Liver (tissue), 9 donors: ENCODE data around the gene HSD17B4. TPM values are rescaled to one million over a fixed set of nuclear protein-coding genes. Genes with fewer than 3 reads are reported as not detected.

Source experiments
- DNase-seq: peaks from one replicate; pipeline ENCODE4 v3.0.0-alpha.2; 2017; ENCODE audit warnings: low spot score
- H3K27ac ChIP-seq, 2 donors: one replicate each; pipeline ENCODE4 v1.7.0; 2013; ENCODE audit warnings: inconsistent platforms in 2 of 2, low read length in 2 of 2, control low read depth in 1 of 2, low read depth in 1 of 2, mild to moderate bottlenecking in 1 of 2
- H3K27me3 ChIP-seq, 4 donors: one replicate each; pipeline versions ENCODE4 v1.6.1 to v1.7.0; 2013; ENCODE audit warnings: low read length in 3 of 4, inconsistent platforms in 1 of 4, mild to moderate bottlenecking in 1 of 4, moderate library complexity in 1 of 4; ENCODE audit not compliant: control insufficient read depth in 4 of 4, insufficient read depth in 4 of 4
- H3K36me3 ChIP-seq, 4 donors: one replicate each; pipeline versions ENCODE4 v1.6.1 to v1.7.0; 2013; ENCODE audit warnings: low read length in 3 of 4, mild to moderate bottlenecking in 3 of 4, low read depth in 1 of 4, moderate library complexity in 1 of 4; ENCODE audit not compliant: control insufficient read depth in 4 of 4, insufficient read depth in 3 of 4
- H3K4me1 ChIP-seq, 4 donors: one replicate each; pipeline versions ENCODE4 v1.6.1 to v1.7.0; 2013; ENCODE audit warnings: low read length in 3 of 4, mild to moderate bottlenecking in 3 of 4, moderate library complexity in 1 of 4; ENCODE audit not compliant: control insufficient read depth in 4 of 4, insufficient read depth in 4 of 4
- H3K4me3 ChIP-seq, 3 donors: one replicate each; pipeline versions ENCODE4 v1.6.1 to v1.7.0; 2013; ENCODE audit warnings: low read length in 3 of 3, control low read depth in 1 of 3, low read depth in 1 of 3, mild to moderate bottlenecking in 1 of 3
- H3K9ac ChIP-seq, 2 donors: one replicate each; pipeline ENCODE4 v1.7.0; 2013; ENCODE audit warnings: low read length in 2 of 2, mild to moderate bottlenecking in 2 of 2, moderate library complexity in 2 of 2, control low read depth in 1 of 2, low read depth in 1 of 2
- H3K9me3 ChIP-seq, 4 donors: one replicate each; pipeline versions ENCODE4 v1.6.1 to v1.7.0; 2013; ENCODE audit warnings: low read length in 3 of 4; ENCODE audit not compliant: control insufficient read depth in 4 of 4
- ATF3 ChIP-seq: IDR thresholded peaks from 2 replicates; pipeline ENCODE4 v1.6.1; 2016; ENCODE audit warnings: antibody characterized with exemption
- CTCF ChIP-seq: fragments of 150-350 bp; IDR thresholded peaks from 2 replicates; pipeline ENCODE4 v1.5.1; 2017; ENCODE audit warnings: improper control_type of control experiment, low read depth, low read length; ENCODE audit not compliant: missing input control
- EGR1 ChIP-seq, 2 donors: IDR thresholded peaks; 2 replicates each; pipeline ENCODE4 v1.6.1; 2016 to 2018; ENCODE audit warnings: antibody characterized with exemption in 2 of 2, low read depth in 2 of 2
- FOXA1 ChIP-seq: IDR thresholded peaks from 2 replicates; pipeline ENCODE4 v1.6.1; 2016; ENCODE audit warnings: antibody characterized with exemption
- FOXA2 ChIP-seq: IDR thresholded peaks from 2 replicates; pipeline ENCODE4 v1.6.1; 2016; ENCODE audit warnings: antibody characterized with exemption
- GABPA ChIP-seq, 2 donors: IDR thresholded peaks in 1 of 2; conservative IDR thresholded peaks in 1 of 2; 2 replicates each; pipeline ENCODE4 v1.6.1; 2016; ENCODE audit warnings: antibody characterized with exemption in 2 of 2, mild to moderate bottlenecking in 1 of 2, moderate library complexity in 1 of 2
- HNF4A ChIP-seq, 2 donors: conservative IDR thresholded peaks; 2 replicates each; pipeline ENCODE4 v1.6.1; 2016; ENCODE audit warnings: antibody characterized with exemption in 2 of 2, mild to moderate bottlenecking in 2 of 2
- HNF4G ChIP-seq: IDR thresholded peaks from 2 replicates; pipeline ENCODE4 v1.6.1; 2016; ENCODE audit warnings: antibody characterized with exemption
- JUND ChIP-seq, 2 donors: IDR thresholded peaks; 2 replicates each; pipeline ENCODE4 v1.6.1; 2016; ENCODE audit warnings: antibody characterized with exemption in 2 of 2
- MAX ChIP-seq: IDR thresholded peaks from 2 replicates; pipeline ENCODE4 v1.6.1; 2016; ENCODE audit warnings: antibody characterized with exemption
- NR2F2 ChIP-seq: IDR thresholded peaks from 2 replicates; pipeline ENCODE4 v1.6.1; 2016; ENCODE audit warnings: antibody characterized with exemption
- RAD21 ChIP-seq, 2 donors: IDR thresholded peaks; 2 replicates each; pipeline ENCODE4 v1.6.1; 2016; ENCODE audit warnings: antibody characterized with exemption in 2 of 2, mild to moderate bottlenecking in 2 of 2
- REST ChIP-seq: IDR thresholded peaks from 2 replicates; pipeline ENCODE4 v1.6.1; 2016; ENCODE audit warnings: antibody characterized with exemption, mild to moderate bottlenecking
- RXRA ChIP-seq, 2 donors: IDR thresholded peaks; 2 replicates each; pipeline ENCODE4 v1.6.1; 2017 to 2018; ENCODE audit warnings: antibody characterized with exemption in 2 of 2, mild to moderate bottlenecking in 1 of 2
- SP1 ChIP-seq: IDR thresholded peaks from 2 replicates; pipeline ENCODE4 v1.6.1; 2018; ENCODE audit warnings: antibody characterized with exemption, mild to moderate bottlenecking
- TAF1 ChIP-seq: conservative IDR thresholded peaks from 2 replicates; pipeline ENCODE4 v1.6.1; 2016; ENCODE audit warnings: antibody characterized with exemption, mild to moderate bottlenecking
- YY1 ChIP-seq: IDR thresholded peaks from 2 replicates; pipeline ENCODE4 v1.6.1; 2016; ENCODE audit warnings: antibody characterized with exemption, mild to moderate bottlenecking
- ZBTB33 ChIP-seq: IDR thresholded peaks from 2 replicates; pipeline ENCODE4 v1.6.1; 2016; ENCODE audit warnings: antibody characterized with exemption
- WGBS: extraction: QIAGEN DNeasy Blood & Tissue Kit; methylation state at CpG from one replicate; pipeline ENCODE4 v1.1.7; 2013; 5-methylcytosine and 5-hydroxymethylcytosine counted together
- polyA plus RNA-seq, 2 donors: library from polyadenylated mRNA; stranded (reverse) in 1 of 2; unstranded in 1 of 2; fragments of 200-250 nt in 1 of 2; fragments of >200 nt in 1 of 2; fragmentation: Nextera tagmentation in 1 of 2; extraction: Ambion mirVana in 1 of 2; gene quantifications; one replicate each; pipeline versions ENCODE4 v1.2.1 to v1.2.3, GENCODE V29; 2013 to 2015
- total RNA-seq, 2 donors: library from RNA; depleted of rRNA; stranded (reverse); fragments of >200 nt; gene quantifications; one replicate each; pipeline ENCODE4 v1.2.3, GENCODE V29; 2014
- donor health status: healthy.
- donor health status: healthy.
- donor health status: healthy.
- donor health status: healthy.
- donor health status: healthy.

Gene HSD17B4
- total and polyA plus RNA-seq, 4 donors = 299 to 699 (median 393) TPM

GRCh38 chr5:119451561-119451960, 736 bp upstream of the HSD17B4 start:
- no peak overlapping the region for H3K9ac ChIP-seq
- no peaks in the 10 kb centered on the region for H3K9me3 ChIP-seq
- no peak overlapping the region for H3K27ac ChIP-seq
- WGBS = 92% methylated on average over 4 of the region's 4 CpGs
- H3K4me3 ChIP-seq = no peak overlapping the region
- no peak for DNase-seq
- H3K36me3 ChIP-seq = peaks cover 0 to 1% (median 0%) of the 10 kb centered on the region in 4 donors
- TF ChIP-seq JUND (IDR thresholded peaks at IDR 0.05) (no peak), FOXA2 (no peak), ZBTB33 (no peak), NR2F2 (no peak), RXRA (IDR thresholded peaks at IDR 0.05) (no peak), HNF4A (conservative IDR thresholded peaks at IDR 0.05) (no peak), FOXA1 (no peak), REST (no peak), RAD21 (IDR thresholded peaks at IDR 0.05) (no peak), TAF1 (no peak), SP1 (no peak), HNF4G (no peak), EGR1 (IDR thresholded peaks at IDR 0.05; ENCODE audit: low read depth in 2 of 2) (no peak), ATF3 (no peak), CTCF (no peak), GABPA (IDR thresholded peaks at IDR 0.05 in 1 of 2, conservative IDR thresholded peaks at IDR 0.05 in 1 of 2) (no peak), MAX (no peak), YY1 (no peak)
- H3K27me3 ChIP-seq = no peaks in the 10 kb centered on the region
- H3K4me1 ChIP-seq = peaks cover 6 to 29% (median 21%) of the 10 kb centered on the region in 4 donors
